T-cell (primary cell): ENCODE measurements around the gene RIPOR3. TPM values are rescaled to one million over a fixed set of nuclear protein-coding genes. Genes with fewer than 3 reads are reported as not detected.
A peak's percentile ranks its signal among the peaks of the same experiment; 100 is the strongest.

ENCODE experiments used
- ATAC-seq, 4 experiments: fragments of 200-7000 bp in 3 of 4; fragments of 150-1000 bp in 1 of 4; cut with Tn5 transposase; replicated peaks in 1 of 4; 1 replicate in 3 of 4; 2 replicates in 1 of 4; pipeline ENCODE4 v1.10.0; 2021; ENCODE audit warnings: moderate library complexity in 3 of 4, mild to moderate bottlenecking in 2 of 4, moderate number of reproducible peaks in 1 of 4
- CTCF ChIA-PET, 2 donors: fragments of 300-600 bp; sonication (Branson Sonifier 250); formaldehyde crosslinking; loops; one replicate each; lab custom pipeline; 2022; ENCODE audit warnings: antibody characterized with exemption in 2 of 2; lab: Charles Lee
- POLR2A ChIA-PET, 2 donors: fragments of 300-600 bp; sonication (Branson Sonifier 250); formaldehyde crosslinking; loops; one replicate each; lab custom pipeline; 2022; ENCODE audit warnings: antibody characterized with exemption in 2 of 2; lab: Charles Lee
- DNase-seq, 35 experiments: peaks; one replicate each; pipeline versions ENCODE4 v3.0.0 to v3.0.0-alpha.2; 2013 to 2023
- H3K27ac ChIP-seq: one replicate; pipeline ENCODE4 v1.5.1; 2013; ENCODE audit warnings: low read length
- H3K27me3 ChIP-seq, 2 experiments: replicated peaks in 1 of 2; 1 replicate in 1 of 2; 2 replicates in 1 of 2; pipeline versions ENCODE4 v1.6.1 to v1.7.0; 2013; ENCODE audit warnings: low read length in 1 of 2, mixed read lengths in 1 of 2; ENCODE audit not compliant: control insufficient read depth in 2 of 2, insufficient read depth in 2 of 2; ENCODE audit errors: extremely low read depth in 1 of 2
- H3K36me3 ChIP-seq, 2 donors: 1 replicate in 1 of 2; 2 replicates in 1 of 2; pipeline versions ENCODE4 v1.6.1 to v1.7.0; 2013; ENCODE audit warnings: low read length in 1 of 2; ENCODE audit not compliant: control insufficient read depth in 2 of 2, insufficient read depth in 1 of 2; ENCODE audit errors: extremely low read depth in 1 of 2
- H3K4me1 ChIP-seq, 2 experiments: 1 replicate in 1 of 2; 2 replicates in 1 of 2; pipeline versions ENCODE4 v1.6.1 to v1.7.0; 2013; ENCODE audit warnings: low read length in 2 of 2, mixed read lengths in 1 of 2; ENCODE audit not compliant: insufficient read depth in 2 of 2, control insufficient read depth in 1 of 2; ENCODE audit errors: extremely low read depth in 1 of 2
- H3K4me3 ChIP-seq, 2 donors: 1 replicate in 1 of 2; 2 replicates in 1 of 2; pipeline versions ENCODE4 v1.5.1 to v1.7.0; 2013; ENCODE audit warnings: mild to moderate bottlenecking in 2 of 2, low read length in 1 of 2, moderate library complexity in 1 of 2; ENCODE audit not compliant: control insufficient read depth in 1 of 2; ENCODE audit errors: extremely low read depth in 1 of 2
- H3K9me3 ChIP-seq: 2 replicates; pipeline ENCODE4 v1.7.0; 2013
- H3K27ac Mint-ChIP-seq, 2 donors: one replicate each; pipeline ENCODE4 v1.8.0; 2020 to 2021; ENCODE audit warnings: mild to moderate bottlenecking in 2 of 2, mixed read lengths in 2 of 2
- H3K27me3 Mint-ChIP-seq, 2 donors: one replicate each; pipeline ENCODE4 v1.8.0; 2021 to 2022; ENCODE audit warnings: mixed read lengths in 2 of 2
- H3K36me3 Mint-ChIP-seq: one replicate; pipeline ENCODE4 v1.8.0; 2021; ENCODE audit warnings: mixed read lengths
- H3K4me1 Mint-ChIP-seq, 3 donors: one replicate each; pipeline ENCODE4 v1.8.0; 2020 to 2022; ENCODE audit warnings: mixed read lengths in 3 of 3, mild to moderate bottlenecking in 1 of 3
- H3K4me3 Mint-ChIP-seq, 3 donors: one replicate each; pipeline ENCODE4 v1.8.0; 2020 to 2022; ENCODE audit warnings: mild to moderate bottlenecking in 3 of 3, mixed read lengths in 3 of 3, moderate library complexity in 3 of 3
- H3K9me3 Mint-ChIP-seq, 3 donors: one replicate each; pipeline ENCODE4 v1.8.0; 2020 to 2022; ENCODE audit warnings: mixed read lengths in 3 of 3
- WGBS: methylation state at CpG from one replicate; pipeline ENCODE4 v1.1.5; 2013; ENCODE audit warnings: missing lambda C conversion rate; ENCODE audit not compliant: insufficient coverage; 5-methylcytosine and 5-hydroxymethylcytosine counted together
- total RNA-seq, 35 experiments: library from RNA in 6 of 35; stranded (reverse) in 6 of 35; fragments of 120-200 nt in 1 of 35; gene quantifications; one replicate each; pipeline versions ENCODE4 v1.2.1 to v1.2.4 and lab custom pipeline; 2013 to 2026

Gene RIPOR3
- total RNA-seq, 5 donors from 2014 or later (not counting 1 experiment from before 2014, with no cell fraction given) = 0.25 to 0.88 (median 0.42) TPM

- Mint-ChIP-seq H3K4me3 (no peak overlapping the region), H3K36me3 (peaks cover 57% of the 10 kb centered on the region)
- ATAC-seq = no peak
These were observed 111.8 kb downstream of the RIPOR3 start for GRCh38 chr20:50579511-50579910.

GRCh38 chr20:50578778-50579165 lies 112.6 kb downstream of the RIPOR3 start:
- no CpG with 5 or more reads among the region's 5 CpGs for WGBS
- Histone ChIP-seq H3K4me1 (peaks cover 0 to 2% of the 10 kb centered on the region in 2 experiments), H3K4me3 (no peak overlapping the region), H3K27ac (no peak overlapping the region), H3K36me3 (peaks cover 35 to 95% of the 10 kb centered on the region in 2 donors), H3K9me3 (no peaks in the 10 kb centered on the region), H3K27me3 (no peaks in the 10 kb centered on the region)
- Mint-ChIP-seq H3K27me3 (no peaks in the 10 kb centered on the region), H3K36me3 (peaks cover 61% of the 10 kb centered on the region), H3K9me3 (no peaks in the 10 kb centered on the region), H3K27ac (peak overlapping the region in 1 of 2 donors; percentile 47), H3K4me3 (no peak overlapping the region), H3K4me1 (peaks cover 9 to 15% (median 9%) of the 10 kb centered on the region in 3 donors)
- DNase-seq (no peak), ATAC-seq (no peak)
- POLR2A ChIA-PET = no interaction called here
- CTCF ChIA-PET = interaction anchor here in 1 of 2 donors (1.5 kb wide), 1 partner anchor 101 kb away, joined by 4 read pairs; no protein-coding TSS in a partner anchor

More at GRCh38 chr20:50579511-50579910, 111.8 kb downstream of the RIPOR3 start:
- 89% methylated on average over 5 of the region's 10 CpGs for WGBS
- Histone ChIP-seq H3K4me1 (peaks cover 0 to 2% of the 10 kb centered on the region in 2 experiments), H3K9me3 (no peaks in the 10 kb centered on the region), H3K27ac (no peak overlapping the region), H3K27me3 (no peaks in the 10 kb centered on the region), H3K4me3 (no peak overlapping the region), H3K36me3 (peaks cover 32 to 94% of the 10 kb centered on the region in 2 donors)
- H3K4me1 Mint-ChIP-seq = peaks cover 8 to 13% (median 9%) of the 10 kb centered on the region in 3 donors
- DNase-seq = no peak
- no peaks in the 10 kb centered on the region for H3K9me3 Mint-ChIP-seq
- POLR2A ChIA-PET = interaction anchor here in 1 of 2 donors (0.5 kb wide), 1 partner anchor 388 kb away, joined by 12 read pairs; no protein-coding TSS in a partner anchor
- H3K27me3 Mint-ChIP-seq = no peaks in the 10 kb centered on the region
- peak overlapping the region in 1 of 2 donors; percentile 4 for H3K27ac Mint-ChIP-seq
- CTCF ChIA-PET = interaction anchor here (0.5 to 1.5 kb wide), 3 partner anchors 31 to 600 kb away, joined by 3 to 4 read pairs (median 4); no protein-coding TSS in a partner anchor

GRCh38 chr20:50578061-50578777 lies 113.1 kb downstream of the RIPOR3 start:
- ChIA-PET POLR2A (no interaction called here), CTCF (no interaction called here)
- Histone ChIP-seq H3K4me3 (no peak overlapping the region), H3K27me3 (no peaks in the 10 kb centered on the region), H3K9me3 (no peaks in the 10 kb centered on the region), H3K4me1 (peaks cover 0 to 2% of the 10 kb centered on the region in 2 experiments), H3K36me3 (peaks cover 38 to 94% of the 10 kb centered on the region in 2 donors), H3K27ac (no peak overlapping the region)
- H3K4me1 Mint-ChIP-seq = peaks cover 12 to 19% (median 13%) of the 10 kb centered on the region in 3 donors
- no peak overlapping the region for H3K4me3 Mint-ChIP-seq
- DNase-seq = no peak
- 90% methylated on average over 9 of the region's 14 CpGs for WGBS
- peaks cover 61% of the 10 kb centered on the region for H3K36me3 Mint-ChIP-seq
- ATAC-seq = no peak
- H3K27ac Mint-ChIP-seq = no peak overlapping the region
- no peaks in the 10 kb centered on the region for H3K27me3 Mint-ChIP-seq
- H3K9me3 Mint-ChIP-seq = no peaks in the 10 kb centered on the region

- Histone ChIP-seq H3K4me3 (no peak overlapping the region), H3K36me3 (peaks cover 39 to 92% of the 10 kb centered on the region in 2 donors), H3K27ac (no peak overlapping the region), H3K9me3 (no peaks in the 10 kb centered on the region), H3K27me3 (no peaks in the 10 kb centered on the region), H3K4me1 (peaks cover 0 to 4% of the 10 kb centered on the region in 2 experiments)
- Mint-ChIP-seq H3K36me3 (peaks cover 57% of the 10 kb centered on the region), H3K27me3 (no peaks in the 10 kb centered on the region), H3K4me1 (peaks cover 19 to 25% (median 20%) of the 10 kb centered on the region in 3 donors), H3K27ac (no peak overlapping the region), H3K4me3 (no peak overlapping the region), H3K9me3 (no peaks in the 10 kb centered on the region)
- DNase-seq (no peak), ATAC-seq (no peak)
- 90% methylated on average over 15 of the region's 17 CpGs for WGBS
- ChIA-PET POLR2A (no interaction called here), CTCF (interaction anchor here (0.5 to 0.8 kb wide), 3 partner anchors 8 to 100 kb away, joined by 3 to 4 read pairs (median 3); no protein-coding TSS in a partner anchor)
These were observed 113.9 kb downstream of the RIPOR3 start for GRCh38 chr20:50577175-50578018.

DNA sequence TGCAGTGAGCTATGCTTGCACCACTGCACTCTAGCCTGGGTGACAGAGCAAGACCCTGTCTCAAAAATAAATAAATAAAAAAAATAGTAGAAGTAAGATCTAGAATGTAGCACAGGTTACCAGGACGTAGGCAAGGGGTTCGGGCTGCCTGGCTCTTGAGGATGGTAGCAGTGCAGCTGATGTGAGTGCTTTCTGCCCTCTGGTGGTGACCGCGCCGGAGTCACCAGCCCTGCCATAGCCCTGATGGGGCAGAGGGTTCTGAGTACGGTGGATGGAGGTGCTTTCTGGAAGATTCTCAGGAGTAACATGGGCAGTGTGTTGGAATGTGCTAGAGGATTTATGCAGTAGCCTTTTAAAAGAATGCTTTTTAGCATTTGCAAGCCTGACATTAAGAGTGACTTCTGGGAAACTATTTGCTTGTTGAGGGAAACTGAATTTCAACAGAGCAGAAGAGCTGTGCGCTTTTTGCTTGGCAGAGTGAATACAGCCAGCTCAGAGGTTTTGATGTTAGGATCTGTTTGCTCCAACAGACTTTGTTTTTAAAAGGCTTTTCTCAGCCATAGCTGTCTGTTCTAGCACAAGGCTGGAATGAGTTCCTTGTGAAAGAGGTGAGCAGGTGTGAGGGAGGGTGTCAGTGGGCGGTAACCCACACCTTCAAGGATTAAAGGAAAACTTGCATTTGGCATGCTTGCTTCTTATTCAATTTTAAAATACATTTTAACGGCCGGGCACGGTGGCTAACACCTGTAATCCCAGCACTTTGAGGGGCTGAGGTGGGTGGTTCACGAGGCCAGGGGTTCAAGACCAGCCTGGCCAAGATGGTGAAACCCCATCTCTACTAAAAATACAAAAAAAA lies 115.2 kb downstream of the RIPOR3 start:
- Histone ChIP-seq H3K27ac (no peak overlapping the region), H3K4me1 (peaks cover 0 to 5% of the 10 kb centered on the region in 2 experiments), H3K4me3 (no peak overlapping the region), H3K27me3 (no peaks in the 10 kb centered on the region), H3K36me3 (peaks cover 35 to 92% of the 10 kb centered on the region in 2 donors), H3K9me3 (no peaks in the 10 kb centered on the region)
- H3K4me1 Mint-ChIP-seq = peaks cover 32 to 38% (median 32%) of the 10 kb centered on the region in 3 donors
- H3K36me3 Mint-ChIP-seq = peaks cover 62% of the 10 kb centered on the region
- H3K27ac Mint-ChIP-seq = peak overlapping the region; percentile 71
- DNase-seq (peak; percentile 18 to 73 (median 55)), ATAC-seq (peak; percentile 82 to 89 (median 86))
- H3K9me3 Mint-ChIP-seq = no peaks in the 10 kb centered on the region
- CTCF ChIA-PET = interaction anchor here (0.6 to 3.0 kb wide), 7 partner anchors 10 to 98 kb away, joined by 3 to 16 read pairs (median 3); no protein-coding TSS in a partner anchor
- H3K4me3 Mint-ChIP-seq = no peak overlapping the region
- H3K27me3 Mint-ChIP-seq = no peaks in the 10 kb centered on the region
- WGBS = 51% methylated on average over 8 of the region's 12 CpGs
- POLR2A ChIA-PET = interaction anchor here (0.6 kb wide), 2 partner anchors 65 to 385 kb away, joined by 4 to 7 read pairs; no protein-coding TSS in a partner anchor
